PFSK-1 (cell line): ENCODE data around the gene SORBS2.

ENCODE experiments used
- FOXP2 ChIP-seq: optimal IDR thresholded peaks from 2 replicates; pipeline ENCODE3; 2011; ENCODE audit warnings: borderline replicate concordance, control low read depth, inconsistent platforms; ENCODE audit not compliant: insufficient read depth; ENCODE audit errors: extremely low read length, extremely low read depth
- POLR2AphosphoS5 ChIP-seq: IDR thresholded peaks from 2 replicates; pipeline ENCODE4 v1.6.1; 2012; ENCODE audit warnings: low read depth, mild to moderate bottlenecking, control low read depth, low read length, moderate library complexity
- SIN3A ChIP-seq: IDR thresholded peaks from 2 replicates; pipeline ENCODE4 v1.6.1; 2012; ENCODE audit warnings: mild to moderate bottlenecking, low read length, moderate library complexity, borderline replicate concordance; ENCODE audit not compliant: insufficient read depth
- TAF1 ChIP-seq: IDR thresholded peaks from 2 replicates; pipeline ENCODE4 v1.6.1; 2012; ENCODE audit warnings: low read length, control low read depth, borderline replicate concordance; ENCODE audit not compliant: insufficient read depth
- TF ChIP-seq, protein P1 (sequence below), 2 experiments: IDR thresholded peaks; 2 replicates each; pipeline versions ENCODE4 v1.6.1 to v1.8.0; 2011 to 2012; ENCODE audit warnings: low read depth in 2 of 2, low read length in 2 of 2, control low read depth in 1 of 2, inconsistent platforms in 1 of 2, mild to moderate bottlenecking in 1 of 2, moderate library complexity in 1 of 2; ENCODE audit not compliant: insufficient read depth in 1 of 2

SORBS2 gene

DNA sequence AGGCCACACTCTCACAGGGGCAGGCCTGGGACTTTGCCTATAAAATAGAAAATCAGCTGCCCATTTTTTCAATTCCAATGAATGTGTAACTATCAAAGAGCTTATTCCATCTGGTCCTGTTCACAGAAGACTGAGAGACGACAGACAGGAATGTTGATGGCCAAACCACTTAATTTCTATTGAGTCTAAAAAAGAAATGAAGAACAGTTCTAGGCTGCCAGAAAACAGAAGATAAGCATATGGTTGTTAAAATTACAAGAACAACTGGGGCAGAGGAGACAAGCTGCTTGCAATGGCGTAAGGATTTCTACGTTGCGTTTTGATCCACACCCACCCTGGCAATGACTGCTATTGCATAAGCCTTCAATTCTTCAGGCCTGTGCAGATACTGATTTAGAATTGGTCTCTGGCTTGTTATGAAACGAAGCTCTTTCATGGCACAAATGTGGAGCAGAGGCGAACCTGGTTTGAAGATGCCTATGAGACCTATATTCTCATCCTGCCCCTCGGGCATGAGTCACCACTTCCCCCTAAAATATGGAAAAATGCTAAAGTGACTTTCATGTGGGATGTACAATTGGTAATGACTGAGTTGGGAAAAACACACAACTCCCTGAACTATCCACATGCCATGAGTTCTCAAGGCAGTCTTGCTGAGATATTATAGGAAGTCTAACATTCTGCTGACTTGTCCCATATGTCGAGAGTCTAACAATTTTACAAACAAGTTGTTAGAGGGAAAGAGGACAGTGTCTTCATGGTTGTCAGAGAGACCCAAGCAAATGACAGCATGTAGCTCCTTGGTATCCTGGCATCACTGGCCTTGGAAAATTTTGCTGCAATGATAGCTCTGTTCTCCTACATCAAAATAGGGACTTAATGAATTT, 37.9 kb upstream of the SORBS2 start:
- TF ChIP-seq POLR2AphosphoS5: no peak
- no peak for TF ChIP-seq TAF1
- no peak for TF ChIP-seq FOXP2
- no peak for TF ChIP-seq SIN3A
- TF ChIP-seq, protein P1, sequence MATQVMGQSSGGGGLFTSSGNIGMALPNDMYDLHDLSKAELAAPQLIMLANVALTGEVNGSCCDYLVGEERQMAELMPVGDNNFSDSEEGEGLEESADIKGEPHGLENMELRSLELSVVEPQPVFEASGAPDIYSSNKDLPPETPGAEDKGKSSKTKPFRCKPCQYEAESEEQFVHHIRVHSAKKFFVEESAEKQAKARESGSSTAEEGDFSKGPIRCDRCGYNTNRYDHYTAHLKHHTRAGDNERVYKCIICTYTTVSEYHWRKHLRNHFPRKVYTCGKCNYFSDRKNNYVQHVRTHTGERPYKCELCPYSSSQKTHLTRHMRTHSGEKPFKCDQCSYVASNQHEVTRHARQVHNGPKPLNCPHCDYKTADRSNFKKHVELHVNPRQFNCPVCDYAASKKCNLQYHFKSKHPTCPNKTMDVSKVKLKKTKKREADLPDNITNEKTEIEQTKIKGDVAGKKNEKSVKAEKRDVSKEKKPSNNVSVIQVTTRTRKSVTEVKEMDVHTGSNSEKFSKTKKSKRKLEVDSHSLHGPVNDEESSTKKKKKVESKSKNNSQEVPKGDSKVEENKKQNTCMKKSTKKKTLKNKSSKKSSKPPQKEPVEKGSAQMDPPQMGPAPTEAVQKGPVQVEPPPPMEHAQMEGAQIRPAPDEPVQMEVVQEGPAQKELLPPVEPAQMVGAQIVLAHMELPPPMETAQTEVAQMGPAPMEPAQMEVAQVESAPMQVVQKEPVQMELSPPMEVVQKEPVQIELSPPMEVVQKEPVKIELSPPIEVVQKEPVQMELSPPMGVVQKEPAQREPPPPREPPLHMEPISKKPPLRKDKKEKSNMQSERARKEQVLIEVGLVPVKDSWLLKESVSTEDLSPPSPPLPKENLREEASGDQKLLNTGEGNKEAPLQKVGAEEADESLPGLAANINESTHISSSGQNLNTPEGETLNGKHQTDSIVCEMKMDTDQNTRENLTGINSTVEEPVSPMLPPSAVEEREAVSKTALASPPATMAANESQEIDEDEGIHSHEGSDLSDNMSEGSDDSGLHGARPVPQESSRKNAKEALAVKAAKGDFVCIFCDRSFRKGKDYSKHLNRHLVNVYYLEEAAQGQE (IDR thresholded peaks at IDR 0.05; ENCODE audit: insufficient read depth in 1 of 2, low read depth in 2 of 2, low read length in 2 of 2): no peak

DNA sequence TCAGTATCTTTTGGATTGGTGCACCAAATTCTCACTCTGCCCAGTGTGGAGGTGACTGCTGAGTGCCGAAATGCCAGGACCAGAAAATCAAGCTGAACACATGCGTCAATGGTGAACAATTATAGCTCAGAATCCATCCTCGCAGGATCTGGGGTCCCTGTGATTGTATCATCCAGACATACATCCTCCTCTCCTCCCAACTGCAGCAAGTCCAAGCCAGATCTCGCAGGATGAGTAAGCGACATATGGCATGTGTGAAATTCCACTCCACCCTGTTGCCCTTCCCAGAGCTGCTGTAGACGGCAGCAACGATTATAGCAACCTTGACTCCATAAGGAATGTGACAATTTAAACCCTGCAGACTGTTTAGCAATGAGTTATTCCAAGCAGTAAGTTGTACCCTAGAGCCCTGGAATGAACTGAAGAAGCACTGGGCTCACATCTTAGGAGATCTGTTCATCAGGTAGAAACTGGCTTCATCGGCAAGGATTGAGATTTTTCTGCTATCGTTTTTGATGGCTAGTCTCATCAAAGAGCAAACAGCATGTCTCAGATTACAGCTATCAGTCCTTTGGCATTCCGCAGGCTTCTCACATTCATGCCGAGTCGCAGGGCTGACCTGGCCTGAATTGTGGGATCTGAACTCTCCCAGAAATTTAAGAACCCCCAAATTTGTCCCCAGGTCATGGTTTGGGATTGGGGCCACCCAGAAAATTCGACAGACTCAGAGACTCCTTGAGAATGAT, 35.5 kb upstream of the SORBS2 start:
- no peak for TF ChIP-seq TAF1
- TF ChIP-seq SIN3A: no peak

DNA sequence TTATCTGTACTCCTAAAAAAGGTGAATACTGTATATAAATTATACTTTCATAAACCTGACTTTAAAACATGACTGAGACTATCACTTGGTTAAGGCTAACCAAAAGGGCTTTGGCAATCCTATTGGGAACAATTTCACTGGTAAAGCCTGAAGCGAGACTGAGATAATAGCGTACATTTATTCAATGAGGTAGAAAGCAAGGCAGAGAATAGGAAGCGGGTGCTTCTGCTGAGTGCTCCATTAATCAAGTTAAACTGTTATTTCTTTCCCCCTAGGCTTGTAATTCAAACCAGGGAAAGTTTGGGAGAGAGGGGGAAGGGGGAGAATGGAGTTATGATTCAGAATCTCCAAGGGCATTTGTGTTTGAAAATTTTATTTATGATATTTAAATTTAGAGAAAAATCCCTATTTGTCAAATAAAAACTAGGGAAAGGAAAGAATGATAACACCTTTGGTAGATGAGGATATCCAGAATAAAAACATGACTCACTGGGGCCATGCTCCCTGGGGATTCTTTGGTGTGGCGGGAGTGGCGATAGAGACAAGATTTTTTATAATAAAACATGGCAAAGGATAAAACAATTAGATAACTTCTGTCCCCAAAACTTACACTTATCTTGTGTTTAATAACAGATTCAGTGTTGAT, 34.6 kb upstream of the SORBS2 start:
- TF ChIP-seq TAF1 (no peak), POLR2AphosphoS5 (no peak), FOXP2 (no peak), SIN3A (no peak)
- TF ChIP-seq, protein P1 (IDR thresholded peaks at IDR 0.05; ENCODE audit: insufficient read depth in 1 of 2, low read depth in 2 of 2, low read length in 2 of 2): no peak

DNA sequence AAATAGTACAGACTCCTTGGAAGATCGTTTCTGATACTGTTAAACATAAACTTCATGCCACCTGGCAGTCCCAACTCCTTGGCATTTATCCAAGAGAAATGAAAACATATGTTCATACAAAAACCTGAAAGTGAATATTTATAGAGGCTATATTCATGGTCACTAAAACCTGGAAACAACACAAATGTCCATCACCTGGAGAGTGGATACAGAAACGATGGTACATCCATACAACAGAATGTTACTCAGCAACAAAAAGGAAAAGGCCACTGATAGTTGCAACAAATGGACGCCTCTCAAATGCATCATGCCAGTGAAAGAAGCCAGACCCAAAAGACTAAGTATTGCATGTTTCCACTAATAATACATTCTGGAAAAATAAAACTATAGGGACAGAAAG, 34.0 kb upstream of the SORBS2 start:
- TF ChIP-seq SIN3A: no peak
- no peak for TF ChIP-seq POLR2AphosphoS5
- TF ChIP-seq, protein P1 (IDR thresholded peaks at IDR 0.05; ENCODE audit: insufficient read depth in 1 of 2, low read depth in 2 of 2, low read length in 2 of 2): no peak
- TF ChIP-seq TAF1: no peak
- no peak for TF ChIP-seq FOXP2

DNA sequence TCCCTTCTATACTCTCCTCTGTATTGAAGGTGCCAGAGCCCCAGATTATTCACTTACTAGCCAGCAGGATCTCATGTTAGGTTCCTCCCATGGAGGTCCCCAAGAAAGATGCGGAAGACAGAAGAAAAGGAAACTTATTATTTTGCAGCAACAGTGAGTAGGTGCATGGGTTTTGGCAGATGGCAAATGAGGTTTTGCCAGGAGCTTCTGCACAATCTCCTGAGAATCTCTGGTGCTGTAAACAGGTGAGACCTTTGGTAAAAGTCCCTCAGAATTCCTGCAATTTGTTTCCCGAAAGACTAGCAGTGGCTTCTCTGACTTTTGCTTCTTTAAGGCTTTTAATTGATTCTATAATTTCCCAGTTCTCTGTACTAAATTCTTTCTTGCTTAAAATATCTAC, 29.5 kb upstream of the SORBS2 start:
- TF ChIP-seq SIN3A (no peak), FOXP2 (no peak), POLR2AphosphoS5 (no peak), TAF1 (no peak)
- TF ChIP-seq, protein P1 (IDR thresholded peaks at IDR 0.05; ENCODE audit: insufficient read depth in 1 of 2, low read depth in 2 of 2, low read length in 2 of 2): no peak
